COLO668 (cell line): ENCODE data around the gene EEPD1.

Experiments used
- DNase-seq: peaks from one replicate; lab custom pipeline; 2025; ENCODE audit not compliant: unreplicated experiment; lab: John Stamatoyannopoulos, UW

EEPD1 gene

DNA sequence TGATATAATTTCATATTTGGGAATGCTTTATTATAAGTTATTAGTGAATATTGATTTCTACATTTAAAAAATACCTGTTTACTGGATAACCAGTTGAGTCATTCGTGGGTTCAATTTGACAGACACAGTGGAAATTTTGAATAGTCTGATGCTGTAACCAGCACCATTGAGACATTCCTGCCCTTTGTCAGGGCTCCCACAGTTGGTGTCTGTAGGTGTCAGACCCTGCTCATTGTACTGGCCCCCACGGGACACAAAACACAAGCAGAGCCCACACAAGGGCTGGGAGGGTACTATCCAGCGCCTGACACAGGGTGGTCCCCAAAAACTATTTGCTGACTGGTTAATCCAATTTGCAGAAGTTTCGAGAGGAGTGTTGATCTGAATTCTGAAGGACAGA, 35.9 kb downstream of the EEPD1 start:
- no peak for DNase-seq

DNA sequence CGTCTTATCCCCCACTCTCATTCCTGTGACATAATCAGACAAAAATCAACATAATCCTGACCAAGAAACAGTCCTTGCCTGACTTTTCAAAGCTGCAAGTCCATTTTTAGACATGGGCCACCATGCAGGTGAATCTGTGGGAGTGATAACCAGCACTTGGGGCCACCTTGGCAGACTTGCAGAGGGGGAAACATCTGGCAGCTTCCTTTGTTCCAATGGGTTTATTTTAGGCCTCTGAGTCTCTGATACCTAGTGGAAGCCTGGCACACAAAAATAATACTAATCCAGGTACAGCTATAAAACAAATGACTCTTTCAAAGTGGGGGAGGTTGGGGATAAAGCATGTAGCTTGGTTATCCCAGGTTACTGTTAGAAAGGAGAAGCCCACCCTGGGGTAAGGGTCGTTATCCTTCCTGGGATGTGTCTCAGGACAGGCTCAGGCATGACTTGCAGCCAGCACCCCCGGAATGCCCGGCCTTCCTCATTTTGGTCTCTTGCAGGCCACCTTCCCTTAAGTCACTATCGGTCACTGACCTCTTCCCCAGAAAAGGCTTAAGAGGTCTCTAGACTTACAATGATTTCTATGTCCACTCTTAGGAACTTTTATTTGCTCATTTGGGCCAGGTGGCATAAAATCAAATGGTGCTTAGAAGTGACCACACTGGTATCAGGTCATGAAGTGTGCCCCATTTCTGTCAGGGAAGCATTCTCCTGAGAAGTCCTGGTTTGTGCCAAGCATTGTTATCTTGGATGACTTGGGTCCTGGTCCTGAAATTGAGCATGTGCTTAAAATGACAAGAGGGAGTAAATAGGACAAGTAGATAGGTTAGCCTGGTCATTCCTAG, 37.6 kb downstream of the EEPD1 start:
- no peak for DNase-seq

DNA sequence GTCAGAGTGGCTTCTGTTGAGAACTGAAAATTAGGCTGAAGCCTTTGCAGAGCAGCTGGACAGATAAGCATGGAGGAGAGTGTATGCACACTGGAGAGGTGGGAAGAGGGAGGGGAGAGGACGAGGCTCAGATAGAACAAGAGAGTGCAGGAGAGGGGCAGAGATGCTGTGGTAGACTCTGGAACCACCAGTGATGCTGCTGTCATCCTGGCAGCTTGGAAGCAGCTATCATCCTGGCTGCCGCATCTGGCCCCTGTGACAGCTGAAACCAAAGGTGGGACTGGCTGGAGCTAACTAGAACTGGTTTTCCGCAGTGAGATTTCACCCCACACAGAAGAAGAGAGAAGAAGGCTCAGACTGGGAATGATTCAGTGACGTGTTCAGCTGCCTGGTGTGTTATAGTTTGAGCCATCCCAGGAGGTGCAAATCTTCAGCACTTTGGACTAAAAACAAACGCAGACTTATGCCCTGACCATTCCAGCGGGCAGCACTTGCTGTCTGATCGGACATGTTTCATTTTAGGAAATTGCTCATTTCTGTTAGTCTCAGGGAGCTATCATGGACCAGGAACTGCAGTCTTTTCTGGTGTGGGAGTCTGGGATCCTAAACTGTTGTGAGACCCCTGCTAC, 38.4 kb downstream of the EEPD1 start:
- no peak for DNase-seq

DNA sequence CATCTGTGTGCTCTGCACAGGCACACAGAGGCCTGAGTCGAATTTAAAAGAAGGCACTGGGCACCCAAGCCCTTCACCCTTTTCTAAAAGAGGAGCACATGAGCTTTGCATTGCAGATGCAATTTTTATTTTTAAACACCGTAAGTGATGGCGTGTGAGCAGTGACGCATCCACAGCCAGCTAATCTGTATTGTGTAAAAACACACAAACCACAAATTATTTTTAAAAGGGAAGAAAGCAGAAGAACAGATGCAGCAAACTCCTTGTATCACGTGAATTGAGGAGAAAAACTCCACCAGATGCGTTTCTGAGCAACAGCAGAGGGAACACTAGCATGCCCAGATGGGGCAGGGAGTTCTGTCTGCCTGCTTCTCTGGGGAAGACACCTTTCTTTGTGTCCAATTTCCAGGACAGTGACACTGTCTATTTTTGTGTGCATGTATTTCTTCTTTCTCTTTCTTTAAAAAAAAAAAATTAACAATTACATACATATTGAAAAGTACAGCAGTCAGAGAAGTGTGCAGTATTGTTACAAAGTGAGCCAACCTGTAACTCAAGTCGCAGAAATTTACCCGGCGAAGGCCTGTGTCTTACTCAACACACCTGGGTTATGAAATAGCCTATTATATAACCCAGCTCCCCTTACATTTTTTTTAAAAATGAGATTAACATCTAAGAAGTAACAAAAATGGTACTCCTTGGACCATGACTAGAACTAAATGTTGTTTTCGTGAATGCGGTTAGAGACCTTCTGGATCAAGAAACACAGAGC, 39.2 kb downstream of the EEPD1 start:
- DNase-seq: no peak

DNA sequence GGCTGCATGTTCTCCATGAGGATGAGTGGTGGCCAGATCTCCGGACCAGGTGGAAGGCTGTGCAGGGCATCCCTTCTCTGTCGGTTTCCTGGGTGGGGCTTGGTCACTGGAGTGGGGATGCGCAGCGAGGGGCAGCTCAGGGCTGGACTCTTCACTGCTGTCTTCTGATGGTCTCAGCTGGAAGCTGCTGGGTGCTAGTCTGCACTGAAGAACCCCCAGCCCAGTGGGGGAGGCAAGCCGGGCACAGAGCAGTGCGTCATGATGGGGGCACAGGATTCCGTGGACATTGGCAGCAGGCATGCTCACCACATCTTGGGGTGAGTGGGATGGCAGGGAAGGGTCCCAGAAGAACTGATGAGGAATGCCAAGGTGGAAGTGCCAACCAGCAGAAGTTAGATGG, 39.8 kb downstream of the EEPD1 start:
- no peak for DNase-seq

DNA sequence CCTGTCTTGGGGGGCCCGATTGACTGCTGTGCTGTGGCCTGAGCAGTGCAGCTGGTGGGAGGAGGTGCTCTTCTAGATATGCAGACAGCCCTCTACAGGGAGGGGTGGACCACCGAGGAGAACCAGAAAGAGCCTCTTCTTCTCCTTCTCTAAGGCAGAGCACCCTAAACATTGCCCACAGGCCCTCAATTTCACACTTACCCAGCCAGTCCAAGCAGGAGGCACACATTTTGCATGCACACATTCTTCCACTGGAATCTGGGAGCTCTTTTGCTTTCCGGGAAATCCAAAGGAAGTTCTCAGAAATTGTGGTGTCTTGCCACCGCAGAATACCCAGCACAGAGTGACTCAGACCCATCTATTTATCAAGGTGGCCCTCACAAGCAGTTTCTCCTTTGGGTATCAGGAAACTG, 45.8 kb downstream of the EEPD1 start:
- no peak for DNase-seq

DNA sequence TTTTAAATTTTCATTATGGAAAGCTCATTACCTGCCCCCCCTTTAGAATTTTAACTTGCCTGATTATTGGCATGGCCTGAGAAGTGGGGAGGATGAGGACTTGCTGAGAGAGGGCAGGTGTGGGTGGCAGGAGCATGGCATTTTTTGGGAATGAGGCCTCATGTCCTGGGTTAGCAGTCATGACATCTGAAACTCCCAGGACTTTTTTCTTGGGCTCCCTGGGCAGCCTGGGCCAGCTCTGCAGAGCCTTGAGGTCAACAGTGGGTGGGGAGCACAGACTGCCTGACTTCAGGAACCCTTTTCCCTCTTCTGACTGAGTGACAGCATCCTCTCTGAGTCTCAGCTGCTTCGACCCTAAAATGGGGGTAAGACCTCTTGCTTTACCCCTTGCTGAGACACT, 46.3 kb downstream of the EEPD1 start:
- no peak for DNase-seq

DNA sequence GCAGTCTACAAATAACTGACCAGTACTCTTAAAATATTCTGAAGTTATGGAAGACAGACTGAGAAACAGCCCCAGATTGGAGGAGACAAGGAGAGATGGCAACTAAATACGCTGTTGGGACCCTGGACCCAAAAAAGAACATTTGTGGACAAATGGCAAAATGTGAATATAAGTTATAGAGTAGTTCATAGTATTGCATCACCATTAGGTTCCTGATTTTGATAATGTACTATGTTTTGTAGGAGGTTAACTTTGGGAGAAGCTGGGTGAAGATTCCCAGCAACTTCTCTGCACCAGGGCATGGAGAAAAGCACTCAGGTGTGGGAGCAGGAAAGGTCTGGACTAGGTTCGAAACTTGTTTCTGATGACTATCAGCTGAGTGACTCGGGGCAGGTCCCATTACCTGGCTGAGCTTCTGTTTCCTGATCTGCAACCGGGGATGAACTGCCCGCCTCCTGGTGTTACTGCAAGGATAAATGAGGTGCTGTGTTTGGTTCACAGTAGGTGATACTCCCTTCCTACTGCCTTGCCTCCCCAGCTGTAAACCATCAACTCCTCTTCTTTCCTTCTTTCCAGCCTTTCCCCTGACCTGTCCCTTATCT, 48.2 kb downstream of the EEPD1 start:
- DNase-seq: no peak

DNA sequence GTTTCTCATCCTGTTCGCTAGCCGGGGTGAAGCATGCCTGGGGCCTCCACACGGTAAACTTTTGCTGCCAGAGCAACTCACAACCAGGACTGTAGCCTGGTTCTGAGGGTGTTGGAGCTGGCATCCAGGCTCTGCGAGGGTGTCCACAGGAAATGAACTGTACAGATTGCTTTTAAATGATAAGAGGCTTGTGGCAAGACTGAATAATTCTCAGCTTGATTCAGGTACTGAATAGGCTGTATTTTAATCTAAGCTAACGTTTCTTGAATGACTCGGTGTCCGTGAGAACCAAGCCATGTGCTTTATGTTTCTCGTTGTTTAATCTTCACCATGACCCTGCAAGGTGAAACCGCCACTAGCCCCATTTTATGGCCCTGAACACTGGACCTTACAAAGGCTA, 49.3 kb downstream of the EEPD1 start:
- no peak for DNase-seq

DNA sequence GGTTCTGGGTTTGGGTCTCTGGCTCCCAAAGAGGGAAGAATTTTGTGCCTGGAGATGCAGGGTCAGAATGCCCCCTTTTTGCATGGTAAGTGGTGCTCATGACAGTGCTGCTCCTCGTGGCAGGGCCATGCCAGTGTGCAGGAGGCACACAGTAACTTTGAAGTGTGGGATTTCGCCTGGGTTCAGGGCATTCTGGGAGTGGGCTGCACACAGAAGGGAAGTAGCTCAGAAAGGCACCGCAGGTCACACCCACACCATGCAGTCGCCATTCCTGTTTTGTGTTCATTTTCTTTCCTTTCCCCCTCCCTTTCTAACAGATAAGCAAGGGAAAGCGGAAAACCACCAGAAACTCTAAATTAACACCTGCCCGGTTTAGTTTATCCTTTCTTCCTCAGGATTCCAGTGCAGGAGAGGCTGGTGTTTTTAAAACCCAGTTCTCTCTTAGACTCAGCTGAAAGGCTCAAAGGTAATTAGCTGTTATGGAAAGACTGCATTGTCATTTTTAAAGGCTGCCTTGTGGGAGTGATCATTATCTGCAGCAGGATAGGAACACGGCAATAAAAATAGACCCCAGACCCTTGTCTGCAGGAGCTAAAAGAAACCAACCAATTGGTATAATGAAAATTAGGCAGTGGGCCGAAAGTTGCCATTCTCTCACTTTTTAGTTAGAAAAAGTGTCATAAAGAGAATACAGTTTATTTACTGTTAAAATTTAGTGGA, 50.2 kb downstream of the EEPD1 start:
- DNase-seq: no peak

DNA sequence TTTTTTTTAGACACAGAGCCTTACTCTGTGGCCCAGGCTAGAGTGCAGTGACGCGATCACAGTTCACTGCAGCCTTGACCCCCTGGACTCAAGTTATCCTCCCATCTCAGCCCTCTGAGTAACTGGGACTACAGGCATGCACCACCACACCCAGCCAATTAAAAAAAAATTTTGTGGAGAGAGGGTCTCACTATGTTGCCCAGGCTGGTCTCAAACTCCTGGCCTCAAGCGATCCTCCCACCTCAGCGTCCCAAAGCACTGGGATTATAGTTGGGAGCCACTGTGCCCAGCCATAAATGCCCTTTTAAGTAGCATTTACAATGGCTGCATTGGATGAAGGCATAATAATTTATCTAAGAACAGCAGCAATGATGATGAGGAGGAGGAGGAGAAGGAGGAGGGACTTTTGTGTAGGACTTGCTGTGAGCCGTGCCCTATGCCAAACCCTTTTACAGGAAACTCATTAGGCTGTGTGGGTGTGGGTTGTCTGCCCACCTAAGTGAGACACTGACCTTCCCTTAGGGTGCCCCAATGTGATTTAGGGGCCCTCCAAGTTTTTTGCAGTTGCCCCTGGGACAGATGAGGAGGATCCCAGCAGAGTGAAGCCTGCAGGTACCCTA, 51.1 kb downstream of the EEPD1 start:
- no peak for DNase-seq

DNA sequence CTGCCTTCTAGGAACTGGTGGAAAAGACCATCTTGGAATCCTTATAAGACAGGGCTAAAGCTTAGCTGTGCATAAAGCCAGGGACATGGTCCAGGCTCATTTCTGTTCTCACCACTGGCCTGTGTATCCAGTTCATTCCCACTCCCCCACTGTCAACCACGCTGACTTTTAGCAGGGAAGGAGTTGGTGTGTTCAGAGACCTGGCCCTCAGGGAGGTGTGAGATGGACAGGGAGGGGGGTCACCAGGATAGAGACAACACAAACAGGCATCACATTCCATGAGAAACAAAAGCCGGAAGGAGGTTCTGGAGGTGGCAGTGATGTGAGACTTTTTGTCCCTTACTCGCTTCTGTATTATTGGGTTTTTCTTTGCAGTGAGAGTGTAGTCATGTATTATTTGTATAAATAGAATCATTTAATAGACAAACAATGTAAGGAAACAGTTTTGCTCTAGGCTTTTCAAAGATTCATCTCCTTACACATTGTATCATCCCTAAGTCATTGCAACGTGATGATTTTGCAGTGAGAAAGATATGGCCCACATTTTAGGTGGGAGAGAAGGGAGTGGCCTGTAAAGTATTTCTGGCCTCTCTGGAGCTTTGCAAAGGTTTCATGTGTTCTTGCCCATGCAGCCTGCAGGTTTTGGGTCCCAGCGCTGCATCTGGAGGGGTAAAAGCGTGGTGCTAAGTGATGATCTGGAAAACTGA, 52.0 kb downstream of the EEPD1 start:
- DNase-seq: no peak

DNA sequence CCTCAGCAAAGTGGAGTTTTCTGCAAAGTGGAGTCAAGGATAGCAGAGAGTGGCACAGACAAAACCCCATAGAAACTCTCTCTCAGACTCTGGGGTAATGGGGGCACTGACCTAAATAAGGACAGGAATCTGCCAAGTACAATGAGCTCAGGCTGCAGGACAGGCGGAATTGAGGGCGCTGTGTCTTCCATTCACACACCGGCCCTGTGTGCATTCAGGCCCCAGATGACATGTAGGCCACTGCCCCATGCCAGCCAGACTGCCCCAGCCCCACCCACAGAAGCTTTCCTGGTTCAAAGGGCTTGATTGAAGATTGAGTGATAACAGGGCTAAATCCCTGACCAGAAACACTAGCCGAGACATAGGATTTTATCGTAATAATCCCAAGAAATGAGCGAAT, 52.7 kb downstream of the EEPD1 start:
- DNase-seq: no peak

DNA sequence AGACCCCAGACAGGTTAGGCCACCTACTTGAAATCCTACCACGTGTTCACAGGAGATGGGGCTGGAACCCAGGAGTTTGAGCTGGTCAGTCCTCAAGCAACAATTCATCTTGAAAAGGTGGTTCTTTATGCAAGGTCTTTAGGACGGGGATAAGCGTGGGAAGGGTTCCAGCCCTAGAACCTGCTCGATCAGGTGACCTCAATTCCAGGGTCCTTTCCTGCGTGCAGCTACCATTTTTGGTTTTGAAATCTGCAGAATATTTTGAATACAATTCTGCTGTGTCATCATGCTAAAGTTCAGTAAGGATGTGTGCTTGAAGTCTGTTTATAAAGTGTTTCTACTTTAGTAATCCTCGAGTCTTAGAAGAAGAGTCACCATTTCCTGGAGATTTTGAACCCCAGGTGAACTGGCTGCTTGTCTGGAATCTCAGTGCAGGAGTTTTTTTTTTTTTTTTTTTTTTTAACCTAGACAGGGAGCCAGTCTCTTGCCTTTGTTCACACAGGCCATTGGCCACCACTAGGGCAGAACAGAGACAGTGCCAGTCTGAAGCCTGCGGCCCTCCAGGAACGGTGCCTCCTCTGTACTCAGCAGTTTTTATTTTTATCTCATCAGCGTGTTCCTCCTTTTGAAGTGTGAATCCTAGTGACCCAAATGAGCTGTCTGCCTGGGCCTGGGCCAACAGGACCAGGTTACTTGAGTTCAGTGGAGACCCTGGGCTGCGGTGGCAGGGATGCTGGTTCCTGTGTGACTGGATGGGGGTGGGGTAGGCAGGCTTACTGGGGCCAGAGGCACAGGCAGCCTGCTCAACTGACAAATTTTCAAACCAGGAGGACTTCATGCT, 54.6 kb downstream of the EEPD1 start:
- DNase-seq: no peak

DNA sequence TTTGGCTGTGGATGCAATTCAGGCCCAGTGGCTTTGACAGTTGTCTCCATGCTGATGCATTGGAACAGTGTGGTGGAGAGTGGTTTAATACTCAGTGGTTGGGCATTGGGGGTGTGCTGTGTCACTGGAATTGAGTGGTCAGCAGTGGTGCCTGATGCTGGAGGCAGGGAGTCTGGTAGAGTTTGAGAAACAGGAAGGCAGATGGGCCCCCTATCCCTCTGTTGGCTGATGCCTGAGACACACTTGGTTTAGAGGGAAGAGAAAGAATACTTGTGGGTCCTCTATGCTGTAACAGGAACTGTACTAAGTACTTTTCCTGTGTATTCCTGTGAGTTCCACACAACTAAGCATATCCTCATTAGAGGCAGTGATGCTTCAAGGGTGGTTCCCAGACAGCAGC, 55.4 kb downstream of the EEPD1 start:
- no peak for DNase-seq

DNA sequence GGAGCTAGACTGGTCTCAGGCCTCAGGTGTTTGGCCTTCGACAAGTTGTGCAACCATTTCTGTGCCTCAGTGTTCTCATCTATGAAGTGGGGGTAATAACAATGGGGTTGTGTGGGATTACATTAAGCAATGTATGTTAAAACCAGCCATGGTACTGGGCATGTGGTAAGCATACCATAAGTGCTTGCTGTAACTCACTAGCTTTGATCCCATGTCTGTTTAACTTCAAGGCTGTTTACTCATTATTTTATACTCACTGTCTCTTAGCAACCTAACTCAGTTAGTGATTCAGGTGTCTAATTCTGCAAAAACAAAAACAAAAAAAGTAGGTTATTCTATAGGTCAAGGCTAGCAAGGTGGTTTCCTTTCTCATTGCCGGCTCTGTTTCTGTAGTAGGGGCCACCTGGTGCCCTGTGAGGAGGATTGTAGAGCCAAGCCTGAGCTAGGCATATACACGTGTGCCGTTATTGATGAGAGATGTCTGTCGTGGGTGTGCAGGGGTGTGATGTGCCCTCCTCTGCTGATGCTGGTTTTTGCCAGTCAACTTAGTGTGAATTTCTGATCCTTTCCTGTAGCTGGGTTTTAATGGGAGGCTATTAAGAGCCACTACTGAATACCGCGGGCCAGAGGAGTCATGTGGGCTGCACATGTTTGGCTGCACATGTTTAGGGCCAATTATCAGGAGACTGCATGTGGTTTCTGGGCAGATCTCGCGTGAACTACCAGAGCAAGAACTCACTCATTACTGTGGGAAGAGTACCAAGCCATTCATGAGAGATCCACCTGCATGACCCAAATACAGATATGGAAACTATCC, 56.2 kb downstream of the EEPD1 start:
- DNase-seq: no peak

DNA sequence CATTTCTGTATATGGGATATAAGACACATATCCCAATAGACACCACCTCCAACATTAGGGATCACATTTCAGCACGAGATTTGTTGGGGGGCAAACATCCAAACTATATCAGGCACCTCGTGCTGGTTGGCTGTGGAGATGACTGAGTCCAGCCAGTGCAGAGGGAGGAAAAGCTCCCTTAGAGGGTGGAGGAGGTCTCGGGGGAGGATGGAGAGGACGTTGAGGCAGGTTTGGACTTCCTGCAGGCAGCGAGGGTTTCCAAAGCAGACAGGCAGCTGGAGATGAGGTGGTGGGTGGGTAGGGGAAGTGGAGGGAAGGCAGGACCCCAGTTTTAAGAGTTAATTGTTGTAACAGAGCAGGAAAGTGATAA, 56.7 kb downstream of the EEPD1 start:
- no peak for DNase-seq

DNA sequence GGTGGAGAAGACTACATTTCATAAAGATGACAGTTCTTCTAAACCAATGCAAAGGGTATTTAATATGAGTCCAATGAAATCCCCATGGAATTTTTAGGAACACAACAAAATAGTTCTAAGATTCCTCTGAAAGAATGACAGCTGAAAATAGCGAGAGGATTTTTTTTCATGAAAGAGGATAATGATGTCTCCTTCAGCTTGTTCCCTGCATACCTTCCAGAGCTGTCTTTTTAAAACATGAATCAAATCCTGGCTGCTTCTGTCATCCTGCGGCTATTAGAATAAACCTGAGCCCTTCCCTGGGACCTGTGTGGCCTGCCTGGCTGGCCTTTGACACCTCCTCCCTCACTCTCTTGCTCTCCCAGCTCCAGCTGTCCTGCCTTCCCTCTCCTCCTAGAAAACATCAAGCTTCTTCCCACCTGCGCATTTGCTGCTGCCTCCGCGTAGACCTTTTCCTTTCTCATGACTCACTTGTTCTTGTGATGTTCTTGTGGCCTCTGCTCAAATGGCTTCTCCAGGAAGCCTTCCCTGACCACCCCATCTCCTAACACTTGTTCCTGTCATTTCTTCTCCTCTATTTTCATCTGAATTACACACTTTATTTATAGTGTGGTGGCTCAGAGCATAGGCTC, 57.4 kb downstream of the EEPD1 start:
- DNase-seq: no peak
